Measurements from ENCODE around the gene ANKRD36C.
"Not testable (repeated sequence)": the region's sequence is repeated elsewhere in the genome, so short reads cannot be mapped to it uniquely, and the experiment has no call there.

Gene ANKRD36C

DNA sequence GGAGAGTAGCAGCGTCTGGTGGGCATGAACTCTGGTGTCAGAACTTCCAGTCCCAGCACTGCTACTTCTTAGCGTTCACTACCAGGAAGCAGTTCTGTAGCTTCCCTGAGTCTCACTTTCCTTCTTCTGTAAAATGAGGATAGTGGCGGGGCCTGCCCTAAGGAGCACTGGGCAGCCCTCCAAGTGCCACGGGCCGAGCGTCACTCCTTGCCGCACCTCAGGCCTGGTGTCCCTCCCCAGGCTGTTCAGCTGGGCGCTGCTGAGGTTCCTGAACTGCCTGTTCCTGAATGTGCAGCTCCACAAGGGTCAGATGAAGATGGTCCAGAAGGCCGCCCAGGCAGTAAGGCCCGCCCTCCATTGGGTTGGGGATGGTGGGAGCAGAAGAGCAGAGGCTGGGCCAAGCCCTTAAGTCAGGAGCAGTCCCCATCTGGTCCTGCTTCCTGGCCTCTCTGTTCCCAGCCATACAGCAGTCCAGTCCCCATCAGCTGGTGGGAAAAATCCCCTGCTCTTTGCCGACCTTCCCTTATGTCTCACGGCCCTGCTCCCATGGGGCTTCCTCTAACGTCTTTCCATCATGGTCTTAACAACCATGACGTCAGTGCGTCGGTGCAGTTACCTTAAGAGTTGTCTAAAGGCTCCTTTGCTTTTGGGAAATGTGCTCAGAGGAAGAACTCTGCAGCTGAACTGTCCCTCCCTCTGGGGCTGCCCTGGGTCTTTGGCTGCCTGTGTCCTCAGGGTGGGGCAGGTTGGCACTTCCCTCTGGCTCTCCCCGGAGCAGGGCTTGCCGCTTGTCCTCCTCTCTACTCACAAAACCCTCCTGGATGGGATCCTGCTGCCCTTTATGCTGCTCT lies 195.2 kb downstream of the ANKRD36C start:
- not testable (repeated sequence) for DNase-seq

DNA sequence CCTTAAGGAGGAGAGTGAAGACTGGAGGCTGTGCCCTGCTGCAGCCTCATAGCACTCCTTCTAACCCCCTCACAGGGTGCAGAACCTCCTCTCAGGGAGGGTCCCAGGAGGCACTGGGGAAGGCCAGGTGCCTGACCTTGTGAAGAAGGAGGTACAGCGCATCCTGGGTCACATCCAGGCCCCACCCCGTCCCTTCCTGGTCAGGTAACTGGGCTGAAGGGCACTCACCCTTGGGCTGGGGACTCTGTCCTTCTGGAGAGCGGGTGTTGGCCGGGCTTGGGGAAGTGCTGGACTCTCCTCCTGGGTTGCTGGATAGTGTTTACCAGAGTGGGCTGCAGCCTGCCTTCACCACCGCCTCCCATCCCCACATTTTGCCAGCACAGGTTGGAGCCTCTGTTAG lies 197.7 kb downstream of the ANKRD36C start:
- DNase-seq: not testable (repeated sequence)

- DNase-seq: not testable (repeated sequence)
Measured at GRCh38 chr2:95790180-95790579, 201.4 kb downstream of the ANKRD36C start.

GRCh38 chr2:95789385-95789784 lies 202.2 kb downstream of the ANKRD36C start:
- not testable (repeated sequence) for DNase-seq

- not testable (repeated sequence) for DNase-seq
Measured at GRCh38 chr2:95788642-95789041, 203.0 kb downstream of the ANKRD36C start.
